Muscle layer of colon (tissue), 2 donors: ENCODE results near the gene CCL25.
"Not testable (repeated sequence)": the region's sequence is repeated elsewhere in the genome, so short reads cannot be mapped to it uniquely, and the experiment has no call there.

Source experiments
- H3K27ac ChIP-seq: one replicate; pipeline ENCODE4 v1.7.0; 2013; ENCODE audit warnings: low read depth, mild to moderate bottlenecking, low read length, moderate library complexity
- H3K27me3 ChIP-seq, 2 donors: one replicate each; pipeline ENCODE4 v1.7.0; 2013; ENCODE audit warnings: low read length in 2 of 2, mild to moderate bottlenecking in 2 of 2; ENCODE audit not compliant: insufficient read depth in 2 of 2, control insufficient read depth in 1 of 2
- H3K36me3 ChIP-seq: one replicate; pipeline ENCODE4 v1.7.0; 2013; ENCODE audit warnings: mild to moderate bottlenecking, low read length; ENCODE audit not compliant: insufficient read depth
- H3K4me1 ChIP-seq: one replicate; pipeline ENCODE4 v1.7.0; 2013; ENCODE audit warnings: mild to moderate bottlenecking, low read length; ENCODE audit not compliant: insufficient read depth
- H3K4me3 ChIP-seq, 2 donors: one replicate each; pipeline ENCODE4 v1.7.0; 2013; ENCODE audit warnings: low read length in 2 of 2, low read depth in 1 of 2, mild to moderate bottlenecking in 1 of 2, moderate library complexity in 1 of 2
- H3K9ac ChIP-seq: one replicate; pipeline ENCODE4 v1.7.0; 2013; ENCODE audit warnings: low read length
- H3K9me3 ChIP-seq: one replicate; pipeline ENCODE4 v1.7.0; 2013; ENCODE audit warnings: mild to moderate bottlenecking, low read length
- donor health status: abdominal sarcoma.
- donor health status: Adenocarcinoma of cecum.

Gene CCL25

DNA sequence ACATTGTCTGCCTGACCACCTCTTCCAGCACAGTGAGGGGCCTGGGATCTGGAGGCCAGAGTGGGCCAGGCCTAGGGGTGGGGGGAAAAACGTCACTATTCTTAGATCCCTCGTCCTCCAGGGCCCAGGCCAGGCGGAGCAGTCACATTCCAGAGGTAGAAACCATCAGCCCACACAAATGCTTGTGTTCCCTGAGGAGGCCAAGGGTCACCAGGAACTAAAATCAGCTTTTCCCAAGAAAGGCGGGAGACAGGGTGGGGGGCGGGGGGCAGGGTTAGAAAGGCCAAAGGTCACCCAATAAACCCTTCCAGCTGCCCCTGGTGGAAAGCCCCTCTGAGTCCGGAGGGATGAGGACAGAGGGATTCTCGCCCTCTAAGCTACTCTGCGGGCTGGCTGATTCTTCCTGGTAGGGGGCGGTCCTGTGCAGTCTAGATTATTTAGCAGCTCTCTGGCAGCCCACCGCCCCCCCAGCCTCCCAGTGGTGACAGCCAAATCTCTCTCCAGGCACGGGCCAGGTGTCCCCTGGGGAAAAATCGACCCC is 23.5 kb upstream of the CCL25 start:
- H3K36me3 ChIP-seq = no peaks in the 10 kb centered on the region
- no peak overlapping the region for H3K27ac ChIP-seq
- H3K9me3 ChIP-seq = no peaks in the 10 kb centered on the region
- H3K9ac ChIP-seq = no peak overlapping the region
- H3K4me3 ChIP-seq = no peak overlapping the region
- H3K27me3 ChIP-seq = no peaks in the 10 kb centered on the region
- no peaks in the 10 kb centered on the region for H3K4me1 ChIP-seq

DNA sequence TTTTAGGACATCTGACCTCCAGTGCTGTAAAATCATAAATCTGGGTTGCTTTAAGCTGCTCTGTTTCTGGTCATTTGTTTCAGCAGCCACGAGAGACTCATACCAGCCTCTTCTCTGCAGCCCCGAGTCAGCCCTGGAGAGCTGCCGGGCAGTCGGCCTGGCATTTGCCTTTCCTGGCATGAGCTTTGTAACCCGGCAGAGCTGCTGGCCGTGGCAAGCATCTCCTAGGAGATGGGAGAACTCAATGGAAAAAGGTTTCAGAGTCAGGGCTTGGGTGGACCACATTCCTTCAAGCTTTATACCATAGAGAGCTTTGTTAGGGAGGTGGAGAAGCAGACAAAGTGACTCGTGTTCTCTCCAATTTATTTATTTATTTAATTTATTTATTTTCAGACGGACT is 21.6 kb upstream of the CCL25 start:
- H3K4me1 ChIP-seq = no peaks in the 10 kb centered on the region
- H3K9ac ChIP-seq = no peak overlapping the region
- no peaks in the 10 kb centered on the region for H3K9me3 ChIP-seq
- no peak overlapping the region for H3K4me3 ChIP-seq
- no peaks in the 10 kb centered on the region for H3K27me3 ChIP-seq
- H3K36me3 ChIP-seq = no peaks in the 10 kb centered on the region
- H3K27ac ChIP-seq = no peak overlapping the region

DNA sequence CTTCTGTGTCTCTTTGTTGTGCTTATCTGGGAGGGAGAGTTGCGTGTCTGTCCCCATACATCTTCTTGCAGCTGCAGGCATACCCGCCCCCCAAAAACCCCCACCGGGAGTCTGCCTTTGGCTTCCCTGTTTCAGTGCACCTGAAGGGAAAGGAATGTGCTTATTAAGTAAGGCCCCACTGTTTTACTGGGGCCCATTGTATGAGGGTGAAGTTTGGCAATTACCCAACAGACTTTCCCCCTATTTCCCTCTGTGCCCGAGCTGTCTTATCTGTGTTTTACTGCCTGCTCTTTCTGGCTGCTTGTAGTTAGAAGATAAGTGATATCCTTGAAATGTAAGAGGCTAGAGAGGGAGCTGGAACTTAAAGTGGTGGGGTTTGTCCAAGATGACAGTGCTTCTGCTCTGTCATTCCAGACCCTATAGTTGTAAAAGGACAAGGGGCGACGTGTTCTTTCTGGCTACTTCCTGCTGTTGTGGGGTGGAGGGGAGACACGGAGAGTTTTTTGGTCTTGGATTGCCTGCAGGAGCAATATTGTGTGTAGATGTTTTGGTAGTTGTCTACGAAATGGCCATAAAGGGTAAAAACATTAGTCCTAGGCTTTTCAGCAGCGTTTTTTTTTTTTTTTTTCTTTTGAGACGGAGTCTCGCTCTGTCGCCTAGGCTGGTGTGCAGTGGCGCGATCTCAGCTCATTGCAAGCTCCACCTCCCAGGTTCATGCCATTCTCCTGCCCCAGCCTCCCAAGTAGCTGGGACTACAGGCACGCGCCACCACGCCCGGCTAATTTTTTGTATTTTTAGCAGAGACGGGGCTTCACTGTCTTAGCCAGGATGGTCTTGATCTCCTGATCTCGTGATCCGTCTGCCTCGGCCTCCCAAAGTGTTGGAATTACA is 19.0 kb upstream of the CCL25 start:
- not testable (repeated sequence) for H3K4me1 ChIP-seq, H3K9ac ChIP-seq

DNA sequence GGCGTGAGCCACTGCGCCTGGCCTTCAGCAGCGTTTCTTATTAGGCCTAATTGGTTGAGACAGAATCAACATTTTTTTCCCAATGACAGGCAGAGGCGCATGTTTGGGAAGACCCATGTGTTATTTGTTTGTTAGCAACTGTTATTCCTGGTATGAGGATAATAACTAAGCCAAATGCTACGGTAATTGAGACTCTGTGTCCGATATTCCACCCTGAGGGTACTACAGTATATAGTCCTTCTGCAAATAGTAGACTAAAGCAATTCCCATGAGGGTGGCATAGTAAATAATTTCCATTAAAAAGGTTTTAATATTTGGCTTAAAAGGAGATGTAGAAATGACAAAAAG is 18.4 kb upstream of the CCL25 start:
- no peak overlapping the region for H3K27ac ChIP-seq
- no peaks in the 10 kb centered on the region for H3K27me3 ChIP-seq
- no peaks in the 10 kb centered on the region for H3K4me1 ChIP-seq
- no peak overlapping the region for H3K9ac ChIP-seq
- H3K9me3 ChIP-seq = no peaks in the 10 kb centered on the region
- no peak overlapping the region for H3K4me3 ChIP-seq
- H3K36me3 ChIP-seq = no peaks in the 10 kb centered on the region

More for the DNA sequence above, 19.0 kb upstream of the CCL25 start:
- not testable (repeated sequence) for H3K27ac ChIP-seq, H3K9me3 ChIP-seq, H3K27me3 ChIP-seq, H3K36me3 ChIP-seq, H3K4me3 ChIP-seq

DNA sequence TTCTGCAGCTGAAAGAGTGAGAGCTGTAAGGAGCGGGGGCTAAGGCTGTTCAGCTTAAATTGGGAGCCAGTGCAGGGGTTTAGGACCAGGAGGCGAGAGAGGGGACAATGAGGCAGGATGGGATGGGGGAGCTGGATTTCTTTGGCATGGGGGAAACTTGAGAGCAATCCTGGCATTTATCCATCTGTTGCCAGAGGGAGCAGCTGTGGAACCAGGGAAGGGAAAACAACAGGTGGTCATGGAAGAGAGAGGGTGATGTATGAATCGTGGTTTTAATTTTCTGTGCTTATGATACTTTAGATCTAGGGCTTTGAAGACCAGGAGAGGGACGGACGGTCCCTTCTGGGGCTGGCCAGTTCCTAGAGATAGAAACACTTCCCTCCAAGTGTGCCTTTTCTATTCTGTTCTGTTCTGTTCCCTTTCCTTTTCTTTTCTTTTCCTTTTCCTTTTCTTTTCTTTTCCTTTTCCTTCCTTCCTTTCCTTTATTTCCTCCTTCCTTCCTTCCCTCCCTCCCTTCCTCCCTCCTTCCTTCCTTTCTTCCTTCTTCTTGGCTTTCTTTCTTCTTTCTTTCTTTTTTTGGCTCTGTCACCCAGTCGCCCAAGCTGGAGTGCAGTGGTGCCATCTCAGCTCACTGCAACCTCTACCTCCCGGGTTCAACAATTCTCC is 16.0 kb upstream of the CCL25 start:
- H3K9me3 ChIP-seq = no peaks in the 10 kb centered on the region
- no peak overlapping the region for H3K9ac ChIP-seq
- no peaks in the 10 kb centered on the region for H3K4me1 ChIP-seq
- no peaks in the 10 kb centered on the region for H3K27me3 ChIP-seq
- no peak overlapping the region for H3K4me3 ChIP-seq
- no peak overlapping the region for H3K27ac ChIP-seq
- no peaks in the 10 kb centered on the region for H3K36me3 ChIP-seq

DNA sequence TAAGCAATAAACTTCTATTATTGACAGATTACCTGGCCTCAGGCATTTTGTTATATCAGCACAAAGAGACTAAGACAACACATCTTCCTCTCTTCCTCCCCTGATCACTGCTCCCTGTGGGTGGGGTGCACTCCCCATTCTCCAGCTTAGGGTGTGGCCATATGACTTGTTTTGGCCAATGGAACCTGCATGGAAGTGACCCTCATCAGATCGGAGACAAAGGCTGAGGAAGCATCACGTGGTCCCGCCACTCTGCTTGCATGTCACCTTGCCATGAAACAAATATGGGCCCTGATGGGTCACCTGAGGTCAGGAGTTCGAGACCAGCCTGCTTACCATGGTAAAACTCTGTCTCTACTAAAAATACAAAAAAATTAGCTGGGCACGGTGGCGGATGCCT is 13.7 kb upstream of the CCL25 start:
- no peaks in the 10 kb centered on the region for H3K9me3 ChIP-seq
- H3K4me3 ChIP-seq = no peak overlapping the region
- H3K4me1 ChIP-seq = no peaks in the 10 kb centered on the region
- no peak overlapping the region for H3K27ac ChIP-seq
- H3K27me3 ChIP-seq = no peaks in the 10 kb centered on the region
- H3K9ac ChIP-seq = no peak overlapping the region
- no peaks in the 10 kb centered on the region for H3K36me3 ChIP-seq

DNA sequence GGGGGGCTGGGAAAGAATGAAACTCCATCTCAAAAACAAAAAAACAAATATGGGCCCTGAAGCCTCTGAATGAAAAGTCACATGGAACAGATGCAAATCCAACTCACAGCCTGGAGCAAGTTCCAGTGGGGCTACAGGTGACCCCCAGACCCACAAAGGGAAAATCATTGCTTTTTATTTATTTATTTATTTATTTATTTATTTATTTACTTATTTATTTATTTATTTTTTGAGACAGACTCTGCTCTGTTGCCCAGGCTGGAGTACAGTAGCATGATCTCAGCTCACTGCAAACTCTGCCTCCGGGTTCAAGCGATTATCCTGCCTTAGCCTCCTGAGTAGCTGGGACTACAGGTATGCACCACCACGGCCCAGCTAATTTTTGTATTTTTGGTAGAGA is 13.3 kb upstream of the CCL25 start:
- Histone ChIP-seq H3K36me3 (no peaks in the 10 kb centered on the region), H3K9ac (no peak overlapping the region), H3K9me3 (no peaks in the 10 kb centered on the region), H3K4me1 (no peaks in the 10 kb centered on the region), H3K27me3 (no peaks in the 10 kb centered on the region), H3K27ac (no peak overlapping the region), H3K4me3 (no peak overlapping the region)

DNA sequence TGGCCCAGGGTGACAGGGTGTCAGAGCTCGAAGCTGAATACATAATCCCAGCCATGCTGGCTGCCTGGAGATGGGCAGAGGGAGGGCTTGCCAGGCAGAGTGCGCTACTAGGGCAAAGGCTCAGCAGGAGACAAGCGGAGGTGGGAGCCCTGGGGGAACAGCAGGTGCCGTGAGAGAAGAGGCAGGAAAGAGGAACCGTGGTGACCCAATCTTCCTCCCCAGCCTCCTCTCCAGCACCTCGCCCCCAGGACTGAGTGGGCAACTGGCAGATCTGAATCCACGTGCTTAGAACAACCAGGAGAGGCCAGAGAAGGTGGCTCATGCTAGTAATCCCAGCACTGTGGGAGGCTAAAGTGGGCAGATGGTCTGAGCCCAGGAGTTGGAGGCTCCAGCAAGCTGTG is 11.0 kb upstream of the CCL25 start:
- H3K36me3 ChIP-seq = no peaks in the 10 kb centered on the region
- H3K4me1 ChIP-seq = no peaks in the 10 kb centered on the region
- no peaks in the 10 kb centered on the region for H3K9me3 ChIP-seq
- H3K27me3 ChIP-seq = no peaks in the 10 kb centered on the region
- no peak overlapping the region for H3K4me3 ChIP-seq
- no peak overlapping the region for H3K9ac ChIP-seq
- H3K27ac ChIP-seq = no peak overlapping the region

DNA sequence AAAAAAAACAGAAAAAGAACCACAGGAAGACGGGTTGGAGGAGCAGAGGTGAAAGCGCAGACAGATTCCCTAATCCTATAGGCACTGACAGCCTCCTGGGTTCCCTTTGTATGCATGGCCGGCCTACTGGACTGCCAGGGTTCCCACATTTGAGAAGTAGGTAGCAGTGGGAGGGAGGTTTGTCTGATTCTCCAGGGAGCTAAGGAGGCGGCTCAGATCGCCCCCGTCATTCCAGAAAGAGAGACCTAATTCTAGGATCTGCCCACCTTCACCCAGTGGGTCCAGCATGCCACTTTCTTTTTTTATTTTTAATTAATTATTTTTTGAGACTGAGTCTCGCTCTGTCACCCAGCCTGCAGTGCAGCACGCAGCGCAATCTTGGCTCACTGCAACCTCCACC is 9.7 kb upstream of the CCL25 start:
- Histone ChIP-seq H3K27me3 (no peaks in the 10 kb centered on the region), H3K9me3 (no peaks in the 10 kb centered on the region), H3K9ac (no peak overlapping the region), H3K4me1 (no peaks in the 10 kb centered on the region), H3K27ac (no peak overlapping the region), H3K36me3 (no peaks in the 10 kb centered on the region), H3K4me3 (no peak overlapping the region)

DNA sequence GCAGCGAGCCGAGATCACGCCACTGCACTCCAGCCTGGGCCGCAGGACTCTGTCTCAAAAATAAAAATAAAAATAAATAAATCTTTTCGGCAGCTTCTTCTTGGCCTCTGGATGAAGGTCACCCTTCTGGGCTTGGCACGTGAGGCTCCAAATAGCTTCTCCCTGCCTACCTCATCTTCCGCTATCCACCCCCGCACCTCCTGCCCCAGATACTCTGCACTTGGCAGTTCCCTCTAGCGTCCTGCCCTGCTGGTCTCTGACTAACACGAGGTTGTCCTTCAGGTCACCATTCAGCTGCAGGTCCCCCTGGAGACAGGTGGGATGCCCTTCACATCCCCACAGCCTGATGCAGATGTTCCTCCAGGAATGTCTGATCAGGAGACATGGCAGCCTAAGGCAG is 8.5 kb upstream of the CCL25 start:
- no peak overlapping the region for H3K27ac ChIP-seq
- peaks cover 0 to 2% of the 10 kb centered on the region in 2 donors for H3K27me3 ChIP-seq
- no peaks in the 10 kb centered on the region for H3K36me3 ChIP-seq
- no peaks in the 10 kb centered on the region for H3K4me1 ChIP-seq
- no peaks in the 10 kb centered on the region for H3K9me3 ChIP-seq
- no peak overlapping the region for H3K4me3 ChIP-seq
- H3K9ac ChIP-seq = no peak overlapping the region

DNA sequence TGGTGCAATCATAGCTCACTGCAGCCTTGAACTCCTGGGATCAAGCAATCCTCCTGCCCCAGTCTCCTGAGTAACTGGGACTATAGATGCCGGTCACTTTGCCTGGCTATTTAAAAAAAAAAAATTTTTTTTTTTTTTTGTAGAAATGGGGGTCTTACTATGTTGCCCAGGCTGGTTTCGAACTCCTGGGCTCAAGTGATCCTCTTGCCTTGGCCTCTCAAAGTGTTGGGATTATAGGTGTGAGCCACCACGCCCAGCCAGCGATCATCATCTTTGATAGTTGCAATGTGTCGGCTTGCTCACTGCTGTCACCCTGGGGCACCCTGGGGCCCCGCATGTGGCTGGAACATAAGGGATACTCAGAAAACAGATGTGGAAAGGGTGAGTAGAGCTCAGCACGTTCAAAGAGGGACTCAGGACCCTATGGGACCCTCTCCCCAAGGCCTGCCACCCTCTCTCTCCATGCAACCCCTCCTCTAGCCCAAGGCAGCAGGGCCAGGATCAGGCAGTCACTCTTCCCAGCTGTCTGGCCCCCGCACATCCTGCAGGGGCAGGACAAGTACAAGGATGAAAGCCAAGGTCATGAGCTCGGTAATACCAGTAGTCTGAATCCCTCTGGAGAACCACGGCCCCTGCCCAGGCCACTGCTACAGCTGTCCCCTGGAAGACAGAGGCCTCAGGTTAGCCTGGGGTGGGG is 6.5 kb upstream of the CCL25 start:
- H3K27me3 ChIP-seq = peaks cover 0 to 18% of the 10 kb centered on the region in 2 donors
- H3K36me3 ChIP-seq = no peaks in the 10 kb centered on the region
- H3K27ac ChIP-seq = no peak overlapping the region
- H3K4me1 ChIP-seq = no peaks in the 10 kb centered on the region
- H3K4me3 ChIP-seq = no peak overlapping the region
- no peak overlapping the region for H3K9ac ChIP-seq
- no peaks in the 10 kb centered on the region for H3K9me3 ChIP-seq
